ENCODE results near the gene UBE3A. TPM values are rescaled to one million over a fixed set of nuclear protein-coding genes. Genes with fewer than 3 reads are reported as not detected.
A peak's percentile ranks its signal among the peaks of the same experiment; 100 is the strongest.

Gene UBE3A
- total and polyA plus RNA-seq, 10 of the 15 experiments (the other 5 are each of a cell fraction or from before 2014, with no cell fraction given), result 29.4 to 82.9 (median 58.7) TPM

DNA sequence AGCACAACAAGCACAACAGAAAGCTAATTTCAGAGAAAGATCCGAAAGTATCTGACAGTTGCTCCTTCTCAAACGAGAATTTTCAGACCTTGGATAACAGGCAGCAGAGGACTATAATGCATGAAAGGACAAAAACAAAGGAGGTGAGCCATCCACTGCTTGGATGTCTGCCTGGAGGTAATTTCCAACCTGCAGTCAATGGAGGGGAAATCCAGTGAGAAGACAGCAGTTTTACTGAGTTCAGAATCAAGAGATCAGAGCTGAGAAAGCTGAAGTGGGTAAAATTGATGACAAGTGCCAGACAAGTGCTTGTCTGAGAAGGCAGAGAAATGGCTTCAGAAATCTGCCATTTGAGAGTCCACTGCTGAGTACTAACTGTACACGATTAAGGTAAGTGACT is 22.1 kb downstream of the UBE3A start (continued):
- TF ChIP-seq, protein P1, sequence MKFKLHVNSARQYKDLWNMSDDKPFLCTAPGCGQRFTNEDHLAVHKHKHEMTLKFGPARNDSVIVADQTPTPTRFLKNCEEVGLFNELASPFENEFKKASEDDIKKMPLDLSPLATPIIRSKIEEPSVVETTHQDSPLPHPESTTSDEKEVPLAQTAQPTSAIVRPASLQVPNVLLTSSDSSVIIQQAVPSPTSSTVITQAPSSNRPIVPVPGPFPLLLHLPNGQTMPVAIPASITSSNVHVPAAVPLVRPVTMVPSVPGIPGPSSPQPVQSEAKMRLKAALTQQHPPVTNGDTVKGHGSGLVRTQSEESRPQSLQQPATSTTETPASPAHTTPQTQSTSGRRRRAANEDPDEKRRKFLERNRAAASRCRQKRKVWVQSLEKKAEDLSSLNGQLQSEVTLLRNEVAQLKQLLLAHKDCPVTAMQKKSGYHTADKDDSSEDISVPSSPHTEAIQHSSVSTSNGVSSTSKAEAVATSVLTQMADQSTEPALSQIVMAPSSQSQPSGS (IDR thresholded peaks at IDR 0.05; ENCODE audit: low read length), result 0 out of 2 replicates have a peak, but pooled peaks have one; percentile 14
- TF ChIP-seq, protein P2, sequence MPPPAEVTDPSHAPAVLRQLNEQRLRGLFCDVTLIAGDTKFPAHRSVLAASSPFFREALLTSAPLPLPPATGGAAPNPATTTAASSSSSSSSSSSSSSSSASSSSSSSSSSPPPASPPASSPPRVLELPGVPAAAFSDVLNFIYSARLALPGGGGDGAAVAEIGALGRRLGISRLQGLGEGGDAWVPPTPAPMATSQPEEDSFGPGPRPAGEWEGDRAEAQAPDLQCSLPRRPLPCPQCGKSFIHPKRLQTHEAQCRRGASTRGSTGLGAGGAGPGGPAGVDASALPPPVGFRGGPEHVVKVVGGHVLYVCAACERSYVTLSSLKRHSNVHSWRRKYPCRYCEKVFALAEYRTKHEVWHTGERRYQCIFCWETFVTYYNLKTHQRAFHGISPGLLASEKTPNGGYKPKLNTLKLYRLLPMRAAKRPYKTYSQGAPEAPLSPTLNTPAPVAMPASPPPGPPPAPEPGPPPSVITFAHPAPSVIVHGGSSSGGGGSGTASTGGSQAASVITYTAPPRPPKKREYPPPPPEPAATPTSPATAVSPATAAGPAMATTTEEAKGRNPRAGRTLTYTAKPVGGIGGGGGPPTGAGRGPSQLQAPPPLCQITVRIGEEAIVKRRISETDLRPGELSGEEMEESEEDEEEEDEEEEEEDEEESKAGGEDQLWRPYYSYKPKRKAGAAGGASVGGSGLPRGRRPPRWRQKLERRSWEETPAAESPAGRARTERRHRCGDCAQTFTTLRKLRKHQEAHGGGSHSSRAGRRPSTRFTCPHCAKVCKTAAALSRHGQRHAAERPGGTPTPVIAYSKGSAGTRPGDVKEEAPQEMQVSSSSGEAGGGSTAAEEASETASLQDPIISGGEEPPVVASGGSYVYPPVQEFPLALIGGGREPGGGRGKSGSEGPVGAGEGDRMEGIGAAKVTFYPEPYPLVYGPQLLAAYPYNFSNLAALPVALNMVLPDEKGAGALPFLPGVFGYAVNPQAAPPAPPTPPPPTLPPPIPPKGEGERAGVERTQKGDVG (CRISPR knock-in tag; IDR thresholded peaks at IDR 0.05), result no peak
- no peak for TF ChIP-seq FOXM1 (IDR thresholded peaks at IDR 0.05; ENCODE audit: low read depth, low read length)
- no peak for TF ChIP-seq NFXL1 (IDR thresholded peaks at IDR 0.05; ENCODE audit: borderline replicate concordance)
- peak; percentile 80 to 81 for TF ChIP-seq IKZF2 (IDR thresholded peaks at IDR 0.05)
- TF ChIP-seq CEBPB (IDR thresholded peaks at IDR 0.05; ENCODE audit: borderline replicate concordance in 1 of 2, low read depth in 2 of 2, low read length in 2 of 2), result no peak
- TF ChIP-seq POLR2AphosphoS2 (IDR thresholded peaks at IDR 0.05; ENCODE audit: low read depth, low read length), result no peak
- no peak for TF ChIP-seq NFYA (IDR thresholded peaks at IDR 0.05; ENCODE audit: borderline replicate concordance, low read depth, low read length)
- no peak for TF ChIP-seq SREBF1 (IDR thresholded peaks at IDR 0.05; ENCODE audit: low read length)
- TF ChIP-seq HCFC1 (IDR thresholded peaks at IDR 0.05; ENCODE audit: low read length), result no peak
- no peak for TF ChIP-seq TBL1XR1 (IDR thresholded peaks at IDR 0.05; ENCODE audit: low read depth, low read length)
- TF ChIP-seq, protein P3, sequence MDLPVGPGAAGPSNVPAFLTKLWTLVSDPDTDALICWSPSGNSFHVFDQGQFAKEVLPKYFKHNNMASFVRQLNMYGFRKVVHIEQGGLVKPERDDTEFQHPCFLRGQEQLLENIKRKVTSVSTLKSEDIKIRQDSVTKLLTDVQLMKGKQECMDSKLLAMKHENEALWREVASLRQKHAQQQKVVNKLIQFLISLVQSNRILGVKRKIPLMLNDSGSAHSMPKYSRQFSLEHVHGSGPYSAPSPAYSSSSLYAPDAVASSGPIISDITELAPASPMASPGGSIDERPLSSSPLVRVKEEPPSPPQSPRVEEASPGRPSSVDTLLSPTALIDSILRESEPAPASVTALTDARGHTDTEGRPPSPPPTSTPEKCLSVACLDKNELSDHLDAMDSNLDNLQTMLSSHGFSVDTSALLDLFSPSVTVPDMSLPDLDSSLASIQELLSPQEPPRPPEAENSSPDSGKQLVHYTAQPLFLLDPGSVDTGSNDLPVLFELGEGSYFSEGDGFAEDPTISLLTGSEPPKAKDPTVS (IDR thresholded peaks at IDR 0.05; ENCODE audit: low read depth, low read length), result no peak
- TF ChIP-seq, protein P4, sequence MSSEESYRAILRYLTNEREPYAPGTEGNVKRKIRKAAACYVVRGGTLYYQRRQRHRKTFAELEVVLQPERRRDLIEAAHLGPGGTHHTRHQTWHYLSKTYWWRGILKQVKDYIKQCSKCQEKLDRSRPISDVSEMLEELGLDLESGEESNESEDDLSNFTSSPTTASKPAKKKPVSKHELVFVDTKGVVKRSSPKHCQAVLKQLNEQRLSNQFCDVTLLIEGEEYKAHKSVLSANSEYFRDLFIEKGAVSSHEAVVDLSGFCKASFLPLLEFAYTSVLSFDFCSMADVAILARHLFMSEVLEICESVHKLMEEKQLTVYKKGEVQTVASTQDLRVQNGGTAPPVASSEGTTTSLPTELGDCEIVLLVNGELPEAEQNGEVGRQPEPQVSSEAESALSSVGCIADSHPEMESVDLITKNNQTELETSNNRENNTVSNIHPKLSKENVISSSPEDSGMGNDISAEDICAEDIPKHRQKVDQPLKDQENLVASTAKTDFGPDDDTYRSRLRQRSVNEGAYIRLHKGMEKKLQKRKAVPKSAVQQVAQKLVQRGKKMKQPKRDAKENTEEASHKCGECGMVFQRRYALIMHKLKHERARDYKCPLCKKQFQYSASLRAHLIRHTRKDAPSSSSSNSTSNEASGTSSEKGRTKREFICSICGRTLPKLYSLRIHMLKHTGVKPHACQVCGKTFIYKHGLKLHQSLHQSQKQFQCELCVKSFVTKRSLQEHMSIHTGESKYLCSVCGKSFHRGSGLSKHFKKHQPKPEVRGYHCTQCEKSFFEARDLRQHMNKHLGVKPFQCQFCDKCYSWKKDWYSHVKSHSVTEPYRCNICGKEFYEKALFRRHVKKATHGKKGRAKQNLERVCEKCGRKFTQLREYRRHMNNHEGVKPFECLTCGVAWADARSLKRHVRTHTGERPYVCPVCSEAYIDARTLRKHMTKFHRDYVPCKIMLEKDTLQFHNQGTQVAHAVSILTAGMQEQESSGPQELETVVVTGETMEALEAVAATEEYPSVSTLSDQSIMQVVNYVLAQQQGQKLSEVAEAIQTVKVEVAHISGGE (CRISPR knock-in tag; IDR thresholded peaks at IDR 0.05), result no peak
- no peak for TF ChIP-seq BHLHE40 (IDR thresholded peaks at IDR 0.05; ENCODE audit: borderline replicate concordance in 1 of 2, low read depth in 2 of 2, low read length in 1 of 2)
- TF ChIP-seq TARDBP (IDR thresholded peaks at IDR 0.05; ENCODE audit: borderline replicate concordance), result no peak
- no peak for TF ChIP-seq NR2C1 (IDR thresholded peaks at IDR 0.05)
- TF ChIP-seq ZBED1 (IDR thresholded peaks at IDR 0.05; ENCODE audit: borderline replicate concordance), result no peak
- no peak for TF ChIP-seq NR2C2 (IDR thresholded peaks at IDR 0.05; ENCODE audit: borderline replicate concordance, control insufficient read depth, insufficient read length, low read depth)
- TF ChIP-seq TCF3 (IDR thresholded peaks at IDR 0.05; ENCODE audit: borderline replicate concordance, insufficient read depth, low read depth, low read length), result no peak
- no peak for TF ChIP-seq TCF12 (IDR thresholded peaks at IDR 0.05; ENCODE audit: low read depth, low read length)
- no peak for TF ChIP-seq FOXK2 (IDR thresholded peaks at IDR 0.05)

All from GM12878 (cell line).